ENCODE measurements around the gene SREBF2. TPM values are rescaled to one million over a fixed set of nuclear protein-coding genes. Genes with fewer than 3 reads are reported as not detected.
A peak's percentile ranks its signal among the peaks of the same experiment; 100 is the strongest.

The SREBF2 gene
- total RNA-seq, 1 donor from 2014 or later, result 200 TPM

DNA sequence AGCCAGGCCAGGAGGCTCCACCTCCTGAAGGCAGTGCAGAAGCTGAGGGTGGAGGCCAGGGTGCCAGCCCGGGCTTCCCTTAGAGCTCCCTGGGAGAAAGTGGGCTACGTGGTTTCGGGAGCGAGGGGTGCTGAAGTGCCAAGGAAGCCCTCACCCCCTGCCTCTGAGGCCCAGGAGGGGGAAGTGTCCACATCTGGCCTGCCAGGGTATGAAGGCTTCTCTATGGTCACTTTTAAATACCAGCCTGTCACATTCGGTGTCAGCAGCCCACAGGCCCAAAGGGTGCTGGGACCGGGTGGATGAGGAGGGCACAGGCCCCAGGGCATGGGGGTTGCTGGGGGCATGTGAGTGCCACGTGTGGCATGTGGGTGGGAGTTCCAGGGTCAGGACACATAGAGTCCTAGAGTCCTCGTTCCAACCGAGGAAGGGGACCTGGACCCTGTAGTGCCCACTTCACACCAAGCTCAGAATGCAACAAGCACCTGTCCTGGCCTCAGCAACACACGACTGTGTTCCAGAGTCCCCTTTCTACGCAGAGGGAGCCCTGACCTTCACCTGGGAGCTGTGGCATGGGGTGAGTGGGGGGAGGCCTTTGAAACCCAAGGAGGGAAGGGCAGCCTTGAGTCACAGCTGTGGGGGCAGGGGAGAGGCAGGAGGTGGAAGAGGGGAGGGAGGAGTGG, 80.3 kb downstream of the SREBF2 start:
- peaks cover 23% of the 10 kb centered on the region for H3K4me1 Mint-ChIP-seq (ENCODE audit: unreplicated experiment)
- H3K36me3 Mint-ChIP-seq (ENCODE audit: low read depth, unreplicated experiment), result no peaks in the 10 kb centered on the region
- peak; percentile 2 for DNase-seq (ENCODE audit: low spot score)
- no peaks in the 10 kb centered on the region for H3K9me3 Mint-ChIP-seq (ENCODE audit: unreplicated experiment)
- H3K4me3 Mint-ChIP-seq (ENCODE audit: unreplicated experiment), result no peak overlapping the region
- no peak overlapping the region for H3K27ac Mint-ChIP-seq (ENCODE audit: unreplicated experiment)
- H3K27me3 Mint-ChIP-seq (ENCODE audit: unreplicated experiment), result peaks cover 32% of the 10 kb centered on the region
- TF ChIP-seq, protein P1, sequence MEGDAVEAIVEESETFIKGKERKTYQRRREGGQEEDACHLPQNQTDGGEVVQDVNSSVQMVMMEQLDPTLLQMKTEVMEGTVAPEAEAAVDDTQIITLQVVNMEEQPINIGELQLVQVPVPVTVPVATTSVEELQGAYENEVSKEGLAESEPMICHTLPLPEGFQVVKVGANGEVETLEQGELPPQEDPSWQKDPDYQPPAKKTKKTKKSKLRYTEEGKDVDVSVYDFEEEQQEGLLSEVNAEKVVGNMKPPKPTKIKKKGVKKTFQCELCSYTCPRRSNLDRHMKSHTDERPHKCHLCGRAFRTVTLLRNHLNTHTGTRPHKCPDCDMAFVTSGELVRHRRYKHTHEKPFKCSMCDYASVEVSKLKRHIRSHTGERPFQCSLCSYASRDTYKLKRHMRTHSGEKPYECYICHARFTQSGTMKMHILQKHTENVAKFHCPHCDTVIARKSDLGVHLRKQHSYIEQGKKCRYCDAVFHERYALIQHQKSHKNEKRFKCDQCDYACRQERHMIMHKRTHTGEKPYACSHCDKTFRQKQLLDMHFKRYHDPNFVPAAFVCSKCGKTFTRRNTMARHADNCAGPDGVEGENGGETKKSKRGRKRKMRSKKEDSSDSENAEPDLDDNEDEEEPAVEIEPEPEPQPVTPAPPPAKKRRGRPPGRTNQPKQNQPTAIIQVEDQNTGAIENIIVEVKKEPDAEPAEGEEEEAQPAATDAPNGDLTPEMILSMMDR (IDR thresholded peaks at IDR 0.05; ENCODE audit: unreplicated experiment), result no peak

DNA sequence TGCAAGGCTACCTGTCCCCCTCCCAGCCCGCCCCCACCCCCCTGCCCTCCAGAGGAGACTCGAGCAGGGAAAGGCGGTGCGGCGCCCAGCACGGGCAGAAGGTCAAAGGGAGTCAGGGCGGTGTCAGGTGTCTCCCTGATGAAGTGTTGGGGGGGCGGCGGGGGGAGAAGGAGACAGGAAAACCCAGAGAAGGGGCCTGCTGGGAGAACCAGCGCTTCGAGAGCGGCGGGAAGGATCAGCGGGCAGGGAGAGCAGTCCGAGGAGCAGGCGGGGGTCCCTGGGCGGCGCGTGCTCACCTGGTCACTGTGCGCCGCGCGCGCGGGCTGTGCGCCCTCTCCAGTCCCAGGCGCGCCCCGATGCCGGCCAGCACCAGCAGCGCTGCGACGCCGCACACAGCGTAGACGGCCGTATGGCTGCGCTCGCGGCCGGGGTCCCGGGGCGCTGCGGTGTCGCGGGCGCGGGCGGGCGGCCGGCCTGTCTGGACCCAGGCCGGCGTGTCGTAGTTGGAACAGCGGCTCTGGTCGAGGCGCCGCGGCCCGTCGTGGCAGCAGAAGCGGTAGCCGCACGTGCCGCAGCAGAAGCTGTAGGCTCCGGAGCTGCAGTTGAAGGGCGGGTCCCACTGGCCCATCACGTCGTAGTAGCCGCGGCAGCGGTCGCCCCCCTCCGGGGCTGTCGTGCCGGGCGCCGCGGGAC, 81.1 kb downstream of the SREBF2 start:
- H3K27me3 Mint-ChIP-seq (ENCODE audit: unreplicated experiment), result peaks cover 30% of the 10 kb centered on the region
- peaks cover 21% of the 10 kb centered on the region for H3K4me1 Mint-ChIP-seq (ENCODE audit: unreplicated experiment)
- no peaks in the 10 kb centered on the region for H3K9me3 Mint-ChIP-seq (ENCODE audit: unreplicated experiment)
- H3K4me3 Mint-ChIP-seq (ENCODE audit: unreplicated experiment), result no peak overlapping the region
- DNase-seq (ENCODE audit: low spot score), result peak; percentile 14
- H3K27ac Mint-ChIP-seq (ENCODE audit: unreplicated experiment), result no peak overlapping the region
- H3K36me3 Mint-ChIP-seq (ENCODE audit: low read depth, unreplicated experiment), result no peaks in the 10 kb centered on the region
- TF ChIP-seq, protein P1 (IDR thresholded peaks at IDR 0.05; ENCODE audit: unreplicated experiment), result no peak

GRCh38 chr22:41914611-41915034, 81.7 kb downstream of the SREBF2 start:
- TF ChIP-seq, protein P1 (IDR thresholded peaks at IDR 0.05; ENCODE audit: unreplicated experiment), result no peak
- peaks cover 30% of the 10 kb centered on the region for H3K27me3 Mint-ChIP-seq (ENCODE audit: unreplicated experiment)
- peak; percentile 6 for DNase-seq (ENCODE audit: low spot score)
- no peaks in the 10 kb centered on the region for H3K36me3 Mint-ChIP-seq (ENCODE audit: low read depth, unreplicated experiment)
- H3K4me3 Mint-ChIP-seq (ENCODE audit: unreplicated experiment), result no peak overlapping the region
- H3K27ac Mint-ChIP-seq (ENCODE audit: unreplicated experiment), result no peak overlapping the region
- peaks cover 21% of the 10 kb centered on the region for H3K4me1 Mint-ChIP-seq (ENCODE audit: unreplicated experiment)
- no peaks in the 10 kb centered on the region for H3K9me3 Mint-ChIP-seq (ENCODE audit: unreplicated experiment)

DNA sequence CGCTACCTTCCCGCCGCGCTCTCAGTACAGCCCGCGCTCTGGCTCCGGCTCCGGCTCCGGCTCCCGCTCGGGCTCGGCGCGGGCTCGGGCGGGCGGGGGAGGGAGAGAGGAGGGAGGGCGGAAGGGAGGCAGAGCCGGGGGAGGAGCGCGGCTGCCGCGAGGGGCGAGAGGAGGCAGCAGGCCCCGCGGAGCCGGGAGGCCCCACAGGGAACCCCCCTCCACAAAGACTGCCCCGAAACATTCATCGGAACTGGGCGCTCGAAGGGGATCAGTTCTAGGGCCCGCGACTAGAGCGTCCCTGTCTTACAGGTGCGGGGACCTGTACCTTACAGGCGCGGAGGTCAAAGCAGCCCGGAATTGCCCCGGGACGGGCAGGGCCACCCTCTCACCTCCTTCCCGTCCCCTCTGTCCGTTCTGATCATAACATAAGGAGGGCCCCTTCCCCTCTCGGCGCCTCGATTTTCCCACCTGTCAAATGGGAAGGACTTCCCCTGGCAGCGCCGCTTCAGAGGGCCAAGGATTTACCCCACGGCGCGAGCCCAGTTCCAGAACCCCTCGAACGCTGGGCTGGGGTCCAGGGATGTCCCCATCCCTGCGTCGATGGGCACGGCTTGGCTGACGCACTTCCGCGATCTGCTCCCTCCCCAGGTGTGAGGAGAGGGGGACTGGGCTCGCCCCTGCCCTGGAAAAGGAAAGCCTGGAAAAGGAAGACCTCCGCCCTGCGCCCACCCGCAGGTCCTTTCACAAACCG, 82.3 kb downstream of the SREBF2 start, which contains the start of gene SHISA8:
TSS of gene SHISA8 (minus strand) at position 40 of the 751 bp plus-strand sequence. CDS start 407 bp downstream, outside the sequence.
- Mint-ChIP-seq H3K27ac (ENCODE audit: unreplicated experiment) (no peak within 1 kb of the TSS), H3K27me3 (ENCODE audit: unreplicated experiment) (peaks cover 30% of the 10 kb centered on the region), H3K36me3 (ENCODE audit: low read depth, unreplicated experiment) (no peaks in the 10 kb centered on the region), H3K4me3 (ENCODE audit: unreplicated experiment) (no peak within 1 kb of the TSS), H3K4me1 (ENCODE audit: unreplicated experiment) (peaks cover 21% of the 10 kb centered on the region), H3K9me3 (ENCODE audit: unreplicated experiment) (no peaks in the 10 kb centered on the region)
- TF ChIP-seq, protein P1 (IDR thresholded peaks at IDR 0.05; ENCODE audit: unreplicated experiment), result no peak
- peak; percentile 64 for DNase-seq (ENCODE audit: low spot score)

Data from endothelial cell (in vitro differentiated cells).